Left lung (tissue), 10 donors: ENCODE results near the gene RCOR2. TPM values are rescaled to one million over a fixed set of nuclear protein-coding genes. Genes with fewer than 3 reads are reported as not detected.

Source experiments
- ATAC-seq: fragments of 200-7000 bp; cut with Tn5 transposase; one replicate; pipeline ENCODE4 v1.9.1; 2020; ENCODE audit warnings: moderate library complexity
- DNase-seq, 4 donors: peaks; one replicate each; pipeline ENCODE4 v3.0.0-alpha.2; 2013 to 2020
- H3K27ac ChIP-seq, 2 donors: fragments of 200-600 bp; sonication (generic) in 1 of 2; one replicate each; pipeline versions ENCODE4 v1.5.0 to v1.8.0; 2020 to 2021
- H3K27me3 ChIP-seq, 2 donors: fragments of 200-600 bp; sonication (generic) in 1 of 2; one replicate each; pipeline versions ENCODE4 v1.5.0 to v1.8.0; 2020 to 2021
- H3K36me3 ChIP-seq, 2 donors: fragments of 200-600 bp; sonication (generic) in 1 of 2; one replicate each; pipeline versions ENCODE4 v1.5.0 to v1.8.0; 2020 to 2021
- H3K4me1 ChIP-seq, 2 donors: fragments of 200-600 bp; one replicate each; pipeline ENCODE4 v1.8.0; 2021
- H3K4me3 ChIP-seq, 2 donors: fragments of 200-600 bp; sonication (generic) in 1 of 2; one replicate each; pipeline versions ENCODE4 v1.5.0 to v1.8.0; 2020 to 2021; ENCODE audit warnings: mild to moderate bottlenecking in 1 of 2
- H3K9me3 ChIP-seq, 2 donors: fragments of 200-600 bp; sonication (generic) in 1 of 2; one replicate each; pipeline versions ENCODE4 v1.5.0 to v1.8.0; 2020 to 2021
- intact Hi-C, 2 donors: fragments of 100-400 bp; cut with DNase I; formaldehyde crosslinking; loops; one replicate each; pipeline versions ENCODE4 v1.11.2 to v1.14.2; 2022
- polyA plus RNA-seq, 6 donors: library from polyadenylated mRNA; unstranded; fragments of 120-200 nt; gene quantifications; one replicate each; pipeline ENCODE4 v1.2.1, GENCODE V29; 2013; ENCODE audit not compliant: insufficient read length in 6 of 6
- total RNA-seq, 2 donors: library from RNA; stranded (reverse); fragmentation: NEBNext Ultra II Directional; extraction: Animal tissue kit (Norgen Biotek cat#: 25700); gene quantifications; one replicate each; pipeline ENCODE4 v1.2.1, GENCODE V29; 2021
- TF ChIP-seq, protein P1 (sequence below), 2 donors: fragments of 200-600 bp; sonication (generic) in 1 of 2; IDR thresholded peaks; one replicate each; pipeline versions ENCODE4 v1.5.0 to v1.8.0; 2021; ENCODE audit warnings: antibody characterized with exemption in 2 of 2
- donor health status: DM: no; HTN: yes; CAD: no.
- donor health status: DM: no; HTN: no; CAD: no.

The RCOR2 gene
- total and polyA plus RNA-seq, 8 donors = 0.45 to 17.4 (median 12.4) TPM

DNA sequence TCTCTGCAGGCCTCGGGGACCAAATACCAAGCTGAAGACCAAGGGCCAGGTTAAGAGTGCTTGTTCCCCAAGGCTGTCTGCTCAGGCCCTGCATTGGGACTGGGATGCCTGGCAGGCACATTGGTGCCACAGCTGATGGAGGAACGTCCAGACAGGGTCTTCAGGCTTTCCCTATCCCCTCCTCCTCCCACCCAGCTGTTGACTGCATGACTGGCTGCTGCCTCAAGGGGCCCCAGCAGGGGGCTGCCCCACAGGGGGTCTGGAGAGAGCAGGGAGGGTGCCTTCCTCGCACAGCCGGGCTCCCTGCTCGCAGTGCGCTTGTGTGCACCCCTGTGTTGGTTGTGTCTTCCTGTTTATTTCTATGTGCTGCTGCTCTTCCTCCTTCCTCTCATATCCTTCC, 9.9 kb downstream of the RCOR2 start:
- peaks cover 0 to 96% of the 10 kb centered on the region in 2 donors for H3K36me3 ChIP-seq
- no peaks in the 10 kb centered on the region for H3K9me3 ChIP-seq
- DNase-seq (no peak), ATAC-seq (no peak)
- intact Hi-C loops = no loop called here
- no peak overlapping the region for H3K4me3 ChIP-seq
- no peaks in the 10 kb centered on the region for H3K27me3 ChIP-seq
- peaks cover 0 to 3% of the 10 kb centered on the region in 2 donors for H3K4me1 ChIP-seq
- TF ChIP-seq, protein P1, sequence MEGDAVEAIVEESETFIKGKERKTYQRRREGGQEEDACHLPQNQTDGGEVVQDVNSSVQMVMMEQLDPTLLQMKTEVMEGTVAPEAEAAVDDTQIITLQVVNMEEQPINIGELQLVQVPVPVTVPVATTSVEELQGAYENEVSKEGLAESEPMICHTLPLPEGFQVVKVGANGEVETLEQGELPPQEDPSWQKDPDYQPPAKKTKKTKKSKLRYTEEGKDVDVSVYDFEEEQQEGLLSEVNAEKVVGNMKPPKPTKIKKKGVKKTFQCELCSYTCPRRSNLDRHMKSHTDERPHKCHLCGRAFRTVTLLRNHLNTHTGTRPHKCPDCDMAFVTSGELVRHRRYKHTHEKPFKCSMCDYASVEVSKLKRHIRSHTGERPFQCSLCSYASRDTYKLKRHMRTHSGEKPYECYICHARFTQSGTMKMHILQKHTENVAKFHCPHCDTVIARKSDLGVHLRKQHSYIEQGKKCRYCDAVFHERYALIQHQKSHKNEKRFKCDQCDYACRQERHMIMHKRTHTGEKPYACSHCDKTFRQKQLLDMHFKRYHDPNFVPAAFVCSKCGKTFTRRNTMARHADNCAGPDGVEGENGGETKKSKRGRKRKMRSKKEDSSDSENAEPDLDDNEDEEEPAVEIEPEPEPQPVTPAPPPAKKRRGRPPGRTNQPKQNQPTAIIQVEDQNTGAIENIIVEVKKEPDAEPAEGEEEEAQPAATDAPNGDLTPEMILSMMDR (IDR thresholded peaks at IDR 0.05) = no peak
- H3K27ac ChIP-seq = no peak overlapping the region

DNA sequence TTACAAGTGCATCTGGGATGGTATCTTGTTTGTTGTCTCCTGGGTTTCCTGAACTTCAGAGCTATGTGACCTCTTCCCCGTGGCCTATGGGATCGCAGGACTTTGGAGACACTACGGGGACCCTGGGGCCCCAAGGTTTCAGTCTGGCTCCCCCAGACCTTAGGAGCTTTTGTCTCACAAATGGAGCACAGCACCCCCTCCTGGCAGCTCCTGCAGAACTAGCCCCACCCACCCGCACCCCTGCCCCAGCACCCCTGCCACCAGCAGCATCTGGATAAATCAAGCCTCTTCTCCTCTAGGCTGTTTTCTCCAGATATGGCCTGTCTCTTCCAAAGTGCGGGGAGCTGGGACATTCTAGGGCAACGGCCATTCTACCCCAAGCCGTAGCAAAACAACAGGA, 10.4 kb downstream of the RCOR2 start:
- H3K27me3 ChIP-seq = no peaks in the 10 kb centered on the region
- H3K9me3 ChIP-seq = no peaks in the 10 kb centered on the region
- peaks cover 0 to 3% of the 10 kb centered on the region in 2 donors for H3K4me1 ChIP-seq
- no peak overlapping the region for H3K27ac ChIP-seq
- ATAC-seq = no peak
- peaks cover 0 to 99% of the 10 kb centered on the region in 2 donors for H3K36me3 ChIP-seq
- H3K4me3 ChIP-seq = no peak overlapping the region
- TF ChIP-seq, protein P1 (IDR thresholded peaks at IDR 0.05) = peak; percentile 21 to 35
- intact Hi-C loops = no loop called here
- DNase-seq = no peak

DNA sequence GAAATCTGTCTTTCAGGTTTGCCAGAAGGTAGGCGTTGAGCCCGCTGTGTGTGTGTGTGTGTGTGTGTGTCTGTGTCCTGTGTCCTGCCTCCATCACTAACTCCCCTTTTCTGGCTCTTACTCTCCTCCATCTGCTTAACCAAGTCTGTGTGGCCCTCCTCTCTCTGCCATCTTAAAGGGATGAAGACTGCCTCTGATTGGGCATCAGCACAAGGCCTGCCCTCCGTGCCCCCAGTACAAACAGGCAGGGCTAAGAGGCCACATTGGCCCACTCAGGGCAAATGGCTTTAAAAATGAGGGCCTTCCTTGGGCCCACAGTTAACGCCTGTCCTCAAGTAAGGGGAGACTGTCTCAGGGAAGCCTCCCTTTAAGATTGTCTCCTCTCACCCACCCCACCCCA, 10.9 kb downstream of the RCOR2 start:
- no peak for ATAC-seq
- no peak overlapping the region for H3K4me3 ChIP-seq
- H3K27me3 ChIP-seq = no peaks in the 10 kb centered on the region
- H3K4me1 ChIP-seq = peaks cover 0 to 3% of the 10 kb centered on the region in 2 donors
- DNase-seq = no peak
- H3K9me3 ChIP-seq = no peaks in the 10 kb centered on the region
- no peak overlapping the region for H3K27ac ChIP-seq
- intact Hi-C loops = no loop called here
- TF ChIP-seq, protein P1 (IDR thresholded peaks at IDR 0.05) = no peak
- H3K36me3 ChIP-seq = peaks cover 0 to 96% of the 10 kb centered on the region in 2 donors

DNA sequence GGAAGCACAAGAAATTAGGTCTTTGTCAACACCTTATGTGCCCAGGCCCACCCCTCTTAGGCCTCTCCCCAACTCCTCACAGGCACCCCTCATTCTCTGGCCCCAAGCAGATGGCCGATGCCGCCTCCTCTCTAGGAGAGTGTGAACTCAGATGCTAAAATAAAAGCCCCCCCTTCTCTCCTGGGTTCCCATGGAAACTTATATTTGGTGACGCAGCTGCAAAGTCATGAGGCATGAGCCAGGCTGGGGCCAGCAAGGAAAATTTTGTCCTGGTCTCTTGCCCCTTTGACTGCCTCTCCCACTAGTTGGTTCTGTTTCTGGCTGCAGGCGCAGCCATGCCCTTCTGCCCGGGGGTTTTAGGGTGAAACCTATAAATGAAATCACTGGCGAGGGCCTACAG, 11.8 kb downstream of the RCOR2 start:
- ATAC-seq (no peak), DNase-seq (no peak)
- Histone ChIP-seq H3K4me1 (peaks cover 0 to 3% of the 10 kb centered on the region in 2 donors), H3K36me3 (peaks cover 0 to 96% of the 10 kb centered on the region in 2 donors), H3K27me3 (no peaks in the 10 kb centered on the region), H3K27ac (no peak overlapping the region), H3K9me3 (no peaks in the 10 kb centered on the region), H3K4me3 (no peak overlapping the region)
- intact Hi-C loops = no loop called here
- TF ChIP-seq, protein P1 (IDR thresholded peaks at IDR 0.05) = no peak

DNA sequence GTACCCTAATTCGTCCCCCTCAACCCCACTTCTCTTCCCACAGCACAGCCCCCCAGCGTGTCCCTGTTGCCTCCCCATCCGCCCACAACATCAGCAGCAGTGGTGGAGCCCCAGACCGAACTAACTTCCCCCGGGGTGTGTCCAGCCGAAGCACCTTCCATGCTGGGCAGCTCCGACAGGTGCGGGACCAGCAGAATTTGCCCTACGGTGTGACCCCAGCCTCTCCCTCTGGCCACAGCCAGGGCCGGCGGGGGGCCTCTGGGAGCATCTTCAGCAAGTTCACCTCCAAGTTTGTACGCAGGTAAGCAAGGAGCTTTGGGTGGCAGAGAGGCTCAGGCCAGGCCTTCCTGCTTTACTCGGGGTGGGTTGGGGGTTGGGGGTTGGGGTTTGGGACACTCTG, 12.2 kb downstream of the RCOR2 start:
- no peaks in the 10 kb centered on the region for H3K27me3 ChIP-seq
- DNase-seq (no peak), ATAC-seq (no peak)
- H3K36me3 ChIP-seq = peaks cover 0 to 96% of the 10 kb centered on the region in 2 donors
- peaks cover 0 to 3% of the 10 kb centered on the region in 2 donors for H3K4me1 ChIP-seq
- TF ChIP-seq, protein P1 (IDR thresholded peaks at IDR 0.05) = no peak
- no peak overlapping the region for H3K27ac ChIP-seq
- H3K9me3 ChIP-seq = no peaks in the 10 kb centered on the region
- intact Hi-C loops = no loop called here
- no peak overlapping the region for H3K4me3 ChIP-seq
